Kidney glomerular epithelial cell (primary cell): ENCODE data around the gene SRP9.
A peak's percentile ranks its signal among the peaks of the same experiment; 100 is the strongest.
"Not testable (repeated sequence)": the region's sequence is repeated elsewhere in the genome, so short reads cannot be mapped to it uniquely, and the experiment has no call there.

Experiments used
- DNase-seq: peaks from one replicate; lab custom pipeline; 2025; lab: John Stamatoyannopoulos, UW

Gene SRP9

GRCh38 chr1:225815526-225816178, 38.0 kb downstream of the SRP9 start:
- DNase-seq: no peak

- no peak for DNase-seq
Observed at GRCh38 chr1:225816643-225817538, 39.3 kb downstream of the SRP9 start.

- DNase-seq: peak; percentile 73
Observed at GRCh38 chr1:225817611-225818061, 40.0 kb downstream of the SRP9 start.

GRCh38 chr1:225818229-225818628, 40.6 kb downstream of the SRP9 start:
- DNase-seq: no peak

GRCh38 chr1:225819346-225820192, 41.9 kb downstream of the SRP9 start:
- no peak for DNase-seq

- no peak for DNase-seq
Observed at GRCh38 chr1:225820522-225821120, 43.0 kb downstream of the SRP9 start.

GRCh38 chr1:225822655-225823403, 45.2 kb downstream of the SRP9 start:
- no peak for DNase-seq

GRCh38 chr1:225823811-225824261, 46.2 kb downstream of the SRP9 start:
- no peak for DNase-seq

GRCh38 chr1:225824533-225824941, 46.9 kb downstream of the SRP9 start:
- no peak for DNase-seq

GRCh38 chr1:225825078-225825477, 47.5 kb downstream of the SRP9 start:
- no peak for DNase-seq

GRCh38 chr1:225825607-225826007, 48.0 kb downstream of the SRP9 start:
- peak; percentile 44 for DNase-seq

- DNase-seq: no peak
Observed at GRCh38 chr1:225827076-225827475, 49.5 kb downstream of the SRP9 start.

- no peak for DNase-seq
Observed at GRCh38 chr1:225828706-225829345, 51.2 kb downstream of the SRP9 start.

- DNase-seq: no peak
Observed at GRCh38 chr1:225830841-225831240, 53.2 kb downstream of the SRP9 start.

- DNase-seq: no peak
Observed at GRCh38 chr1:225834417-225835329, 57.0 kb downstream of the SRP9 start.

- no peak for DNase-seq
Observed at GRCh38 chr1:225835856-225836255, 58.2 kb downstream of the SRP9 start.

GRCh38 chr1:225836296-225836695, 58.7 kb downstream of the SRP9 start:
- DNase-seq: not testable (repeated sequence)

GRCh38 chr1:225838793-225839192, 61.2 kb downstream of the SRP9 start:
- no peak for DNase-seq
